HepG2 (cell line): ENCODE measurements around the gene CHRD. TPM values are rescaled to one million over a fixed set of nuclear protein-coding genes. Genes with fewer than 3 reads are reported as not detected.

Experiments
- ATAC-seq: fragments of 200-7000 bp; cut with Tn5 transposase; 3 replicates; pipeline ENCODE4 v1.9.1; 2020; ENCODE audit warnings: mild to moderate bottlenecking, moderate library complexity
- BruUV-seq: library from RNA; stranded (reverse); fragments of 400-500 nt; replicated peaks from 2 replicates; lab custom pipeline; 2021; lab: Mats Ljungman, UMichigan
- CTCF ChIA-PET: fragments of 300-600 bp; formaldehyde crosslinking; extraction: SDS; loops from one replicate; lab custom pipeline; 2021; ENCODE audit warnings: low total read pairs, inconsistent platforms, low intra/inter-chr PET ratio; lab: Yijun Ruan, JAX
- POLR2A ChIA-PET: fragments of 350-600 bp; sonication (Branson Sonifier 250); formaldehyde crosslinking; loops from one replicate; lab custom pipeline; 2020; ENCODE audit warnings: antibody characterized with exemption, inconsistent platforms; lab: Yijun Ruan, JAX
- DNase-seq: peaks from one replicate; pipeline ENCODE4 v3.0.0-alpha.2; 2015; ENCODE audit warnings: low spot score
- FAIRE-seq: peaks from 3 replicates; lab custom pipeline; 2011; peaks lifted over from hg19 to GRCh38; lab: Jason Lieb, UNC
- H2AFZ ChIP-seq: one replicate; pipeline ENCODE4 v1.6.1; 2011; ENCODE audit warnings: low read length, inconsistent platforms
- H3K27ac ChIP-seq: fragments of 300-600 bp; 3 replicates; pipeline ENCODE4 v1.8.0; 2011; ENCODE audit warnings: mixed run types, mild to moderate bottlenecking, mixed read lengths, low read length, inconsistent platforms; ENCODE audit not compliant: insufficient read depth; ENCODE audit errors: extremely low read length
- H3K27me3 ChIP-seq, 2 experiments: fragments of 200-600 bp in 1 of 2; 2 replicates in 1 of 2; 3 replicates in 1 of 2; pipeline versions ENCODE4 v1.6.0 to v1.8.0; 2011; ENCODE audit warnings: low read length in 2 of 2, mild to moderate bottlenecking in 2 of 2, moderate library complexity in 2 of 2, inconsistent platforms in 1 of 2; ENCODE audit not compliant: insufficient read depth in 2 of 2, control insufficient read depth in 1 of 2
- H3K36me3 ChIP-seq, 2 experiments: fragments of 200-600 bp in 1 of 2; replicated peaks in 1 of 2; 2 replicates in 1 of 2; 3 replicates in 1 of 2; pipeline versions ENCODE4 v1.5.1 to v1.8.0; 2011; ENCODE audit warnings: low read length in 2 of 2, inconsistent platforms in 1 of 2; ENCODE audit not compliant: insufficient read depth in 2 of 2, control insufficient read depth in 1 of 2
- H3K4me1 ChIP-seq: 2 replicates; pipeline ENCODE4 v1.5.1; 2012; ENCODE audit warnings: low read length, inconsistent platforms; ENCODE audit not compliant: insufficient read depth
- H3K4me2 ChIP-seq: 2 replicates; pipeline ENCODE4 v1.6.0; 2011; ENCODE audit warnings: low read depth, low read length, inconsistent platforms
- H3K4me3 ChIP-seq, 3 experiments: fragments of 200-600 bp in 1 of 3; sonication (generic), shearing (Covaris generic) in 1 of 3; replicated peaks in 1 of 3; 2 replicates each; pipeline ENCODE4 v1.5.1; 2011 to 2016; ENCODE audit warnings: low read length in 3 of 3, inconsistent platforms in 2 of 3, low read depth in 2 of 3, mild to moderate bottlenecking in 2 of 3, control low read depth in 1 of 3, mixed read lengths in 1 of 3; ENCODE audit not compliant: insufficient read depth in 1 of 3
- H3K79me2 ChIP-seq: one replicate; pipeline ENCODE4 v1.6.1; 2011; ENCODE audit warnings: low read length, inconsistent platforms; ENCODE audit not compliant: insufficient read depth
- H3K9ac ChIP-seq: 2 replicates; pipeline ENCODE4 v1.6.0; 2011; ENCODE audit warnings: mild to moderate bottlenecking, low read depth, low read length, inconsistent platforms; ENCODE audit not compliant: insufficient read depth
- H3K9me3 ChIP-seq: 2 replicates; pipeline ENCODE4 v1.5.1; 2012; ENCODE audit warnings: mild to moderate bottlenecking, low read length
- H4K20me1 ChIP-seq: 2 replicates; pipeline ENCODE4 v1.6.0; 2011; ENCODE audit warnings: inconsistent platforms, mild to moderate bottlenecking, low read length, moderate library complexity; ENCODE audit not compliant: insufficient read depth
- DPF2 ChIP-seq: sonication (generic); formaldehyde crosslinking; IDR thresholded peaks from 2 replicates; pipeline ENCODE4 v1.4.0; 2020; ENCODE audit warnings: mild to moderate bottlenecking, low read depth, missing genetic modification reagents, borderline replicate concordance
- ESRRA ChIP-seq: sonication (generic); formaldehyde crosslinking; IDR thresholded peaks from 2 replicates; pipeline ENCODE4 v1.5.1; 2020; ENCODE audit warnings: mild to moderate bottlenecking, low read depth, missing genetic modification reagents
- FOXA3 ChIP-seq: IDR thresholded peaks from 2 replicates; pipeline ENCODE4 v1.6.1; 2016; ENCODE audit warnings: missing genetic modification reagents, missing compliant biosample characterization
- HNF4A ChIP-seq: sonication (generic); formaldehyde crosslinking; IDR thresholded peaks from 2 replicates; pipeline ENCODE4 v1.4.0; 2020; ENCODE audit warnings: missing genetic modification reagents
- KDM1A ChIP-seq: IDR thresholded peaks from 2 replicates; pipeline ENCODE4 v1.6.1; 2016; ENCODE audit warnings: missing compliant biosample characterization
- MED13 ChIP-seq: sonication (generic); formaldehyde crosslinking; IDR thresholded peaks from 2 replicates; pipeline ENCODE4 v1.5.0; 2020; ENCODE audit warnings: missing genetic modification reagents
- MIXL1 ChIP-seq: IDR thresholded peaks from 2 replicates; pipeline ENCODE4 v1.6.1; 2016
- PHF21A ChIP-seq: sonication (generic); formaldehyde crosslinking; IDR thresholded peaks from 2 replicates; pipeline ENCODE4 v1.5.0; 2020; ENCODE audit warnings: mild to moderate bottlenecking, missing genetic modification reagents
- RBFOX2 ChIP-seq: fragments of 200-400 bp; formaldehyde crosslinking; IDR thresholded peaks from 2 replicates; pipeline ENCODE4 v1.6.1; 2017; ENCODE audit warnings: low read depth, mild to moderate bottlenecking, low read length
- SIX1 ChIP-seq: sonication (generic); formaldehyde crosslinking; IDR thresholded peaks from 2 replicates; pipeline ENCODE4 v1.4.0; 2020; ENCODE audit warnings: missing genetic modification reagents, borderline replicate concordance
- SMC3 ChIP-seq: IDR thresholded peaks from 2 replicates; pipeline ENCODE4 v1.6.1; 2011; ENCODE audit warnings: low read length, improper control_type of control experiment
- ZNF121 ChIP-seq: sonication (generic); formaldehyde crosslinking; IDR thresholded peaks from 2 replicates; pipeline ENCODE4 v1.5.0; 2020; ENCODE audit warnings: mild to moderate bottlenecking, missing genetic modification reagents
- ZNF441 ChIP-seq: sonication (generic); formaldehyde crosslinking; IDR thresholded peaks from 2 replicates; pipeline ENCODE4 v1.7.0; 2021; ENCODE audit warnings: missing genetic modification reagents, borderline replicate concordance
- ZNF619 ChIP-seq: sonication (generic); formaldehyde crosslinking; IDR thresholded peaks from 2 replicates; pipeline ENCODE4 v1.4.0; 2020; ENCODE audit warnings: mild to moderate bottlenecking, missing genetic modification reagents
- WGBS: methylation state at CpG from one replicate; pipeline ENCODE4 v1.1.6; 2017; ENCODE audit warnings: low lambda C conversion rate; 5-methylcytosine and 5-hydroxymethylcytosine counted together
- in situ Hi-C: cut with HindIII; loops from 2 replicates; pipeline ENCODE4 v1.10.0; 2017; ENCODE audit warnings: low pct_unique_long_range_greater_than_20kb; ENCODE audit not compliant: extremely low pct_ligation_motif_present
- intact Hi-C: fragments of 100-400 bp; cut with micrococcal nuclease; formaldehyde crosslinking; loops from one replicate; pipeline ENCODE4 v1.10.0; 2022; ENCODE audit not compliant: unreplicated experiment
- polyA plus RNA-seq, 8 experiments: library from polyadenylated mRNA; depleted of rRNA in 3 of 8; stranded (reverse) in 7 of 8; unstranded in 1 of 8; fragments of >200 nt; fragmentation: Illumina TruSeq in 4 of 8; extraction: Trizol in 4 of 8; gene quantifications; 2 replicates each; pipeline versions ENCODE4 v1.2.1 to v1.2.3, GENCODE V29; 2011 to 2016; ENCODE audit warnings: low read depth in 4 of 8, missing spikeins in 1 of 8, mixed read lengths in 1 of 8; ENCODE audit not compliant: insufficient read depth in 1 of 8
- total RNA-seq, 5 experiments: library from RNA; depleted of rRNA; stranded (reverse); fragments of >200 nt; fragmentation: Illumina TruSeq; extraction: Trizol; gene quantifications; 2 replicates each; pipeline ENCODE4 v1.2.3, GENCODE V29; 2016; ENCODE audit warnings: low read depth in 1 of 5
- TF ChIP-seq, protein P1 (sequence below): sonication (generic); formaldehyde crosslinking; IDR thresholded peaks from 2 replicates; pipeline ENCODE4 v1.5.0; 2020; ENCODE audit warnings: missing genetic modification reagents
- TF ChIP-seq, protein P2 (sequence below): sonication (generic); formaldehyde crosslinking; IDR thresholded peaks from 2 replicates; pipeline ENCODE4 v1.5.0; 2020; ENCODE audit warnings: mild to moderate bottlenecking, missing genetic modification reagents, borderline replicate concordance
- TF ChIP-seq, protein P3 (sequence below): sonication (generic); formaldehyde crosslinking; IDR thresholded peaks from 2 replicates; pipeline ENCODE4 v1.4.0; 2020; ENCODE audit warnings: missing genetic modification reagents
- TF ChIP-seq, protein P4 (sequence below): sonication (generic); formaldehyde crosslinking; IDR thresholded peaks from 2 replicates; pipeline ENCODE4 v1.5.0; 2020; ENCODE audit warnings: mild to moderate bottlenecking, low read depth, missing genetic modification reagents, borderline replicate concordance

Gene CHRD
- total and polyA plus RNA-seq, 2 of the 13 experiments (the other 11 are each of a cell fraction or from before 2014, with no cell fraction given), result 22.2 to 35.2 TPM

DNA sequence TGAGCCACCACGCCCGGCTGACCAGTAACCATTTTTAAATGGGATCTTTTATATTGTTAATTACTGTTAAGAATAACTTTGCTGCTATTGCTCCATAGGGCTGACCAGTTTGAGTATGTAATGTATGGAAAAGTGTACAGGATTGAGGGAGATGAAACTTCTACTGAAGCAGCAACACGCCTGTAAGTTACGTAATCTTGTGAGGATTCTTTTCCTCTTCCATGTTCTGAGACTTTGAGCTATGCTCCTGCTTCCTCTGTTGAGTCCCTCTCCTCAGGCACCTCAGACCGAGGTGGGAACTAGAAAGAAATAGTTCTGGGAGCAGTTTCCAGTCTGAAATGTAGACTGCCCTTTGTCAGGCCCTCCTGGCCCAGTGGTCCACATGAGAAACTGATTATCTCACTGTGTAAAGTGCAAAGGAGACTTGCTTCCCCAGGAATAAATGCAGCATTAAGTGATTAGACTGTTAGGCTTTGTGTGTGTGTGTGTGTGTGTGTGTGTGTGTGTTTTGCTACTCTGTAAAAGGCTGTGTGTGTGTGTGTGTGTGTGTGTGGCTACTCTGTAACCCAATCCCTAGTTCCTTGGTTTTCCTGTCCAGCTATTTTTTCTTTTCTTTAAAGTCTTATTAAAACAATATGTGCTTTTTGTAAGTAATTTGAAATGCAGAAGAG is 13.1 kb upstream of the CHRD start:
- Histone ChIP-seq H3K4me2 (peak overlapping the region; percentile 44), H3K9me3 (no peaks in the 10 kb centered on the region), H2AFZ (no peak overlapping the region), H4K20me1 (peaks cover 17% of the 10 kb centered on the region), H3K27me3 (no peaks in the 10 kb centered on the region; a peak in 1 of 5 replicates), H3K79me2 (peaks cover 17% of the 10 kb centered on the region), H3K9ac (no peak overlapping the region; the same call in 1 of the 2 replicates), H3K36me3 (peaks cover 16 to 30% of the 10 kb centered on the region in 2 experiments), H3K4me1 (peaks cover 51% of the 10 kb centered on the region), H3K27ac (peak overlapping the region; percentile 61), H3K4me3 (no peak overlapping the region)
- WGBS, result 80% methylated on average over 5 of the region's 5 CpGs
- ATAC-seq, result no peak
- peak; percentile 69 for DNase-seq
- in situ Hi-C loops, result no loop called here
- BruUV-seq, result no TSS peak
- intact Hi-C loops, result no loop called here
- peak; percentile 59 for FAIRE-seq
- ChIA-PET CTCF (no interaction called here), POLR2A (interaction anchor here (0.9 to 3.0 kb wide), 3 partner anchors 11 to 12 kb away, joined by 3 to 13 read pairs (median 7); no protein-coding TSS in a partner anchor)
- TF ChIP-seq HNF4A (CRISPR knock-in tag) (peak; percentile 37; the same call in 1 of the 2 replicates), MED13 (no peak), PHF21A (peak; percentile 67), SIX1 (CRISPR knock-in tag) (0 out of 2 replicates have a peak, but pooled peaks have one; percentile 61), SMC3 (no peak), KDM1A (CRISPR knock-in tag) (no peak), ZNF619 (CRISPR knock-in tag) (no peak), MIXL1 (0 out of 2 replicates have a peak, but pooled peaks have one; percentile 28), RBFOX2 (peak; percentile 43; the same call in 1 of the 2 replicates), ZNF441 (CRISPR knock-in tag) (0 out of 2 replicates have a peak, but pooled peaks have one; percentile 25), DPF2 (CRISPR knock-in tag) (0 out of 2 replicates have a peak, but pooled peaks have one; percentile 22), FOXA3 (no peak), ESRRA (CRISPR knock-in tag) (no peak), ZNF121 (no peak)
- TF ChIP-seq, protein P1, sequence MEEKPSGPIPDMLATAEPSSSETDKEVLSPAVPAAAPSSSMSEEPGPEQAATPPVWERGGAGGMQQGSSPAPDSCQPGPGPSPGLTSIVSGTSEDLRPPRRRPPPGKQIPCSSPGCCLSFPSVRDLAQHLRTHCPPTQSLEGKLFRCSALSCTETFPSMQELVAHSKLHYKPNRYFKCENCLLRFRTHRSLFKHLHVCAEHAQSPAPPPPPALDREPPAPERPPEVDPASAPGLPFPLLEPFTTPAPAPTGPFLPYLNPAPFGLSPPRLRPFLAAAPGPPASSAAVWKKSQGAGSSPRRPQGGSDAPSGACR (CRISPR knock-in tag), result no peak
- TF ChIP-seq, protein P2, sequence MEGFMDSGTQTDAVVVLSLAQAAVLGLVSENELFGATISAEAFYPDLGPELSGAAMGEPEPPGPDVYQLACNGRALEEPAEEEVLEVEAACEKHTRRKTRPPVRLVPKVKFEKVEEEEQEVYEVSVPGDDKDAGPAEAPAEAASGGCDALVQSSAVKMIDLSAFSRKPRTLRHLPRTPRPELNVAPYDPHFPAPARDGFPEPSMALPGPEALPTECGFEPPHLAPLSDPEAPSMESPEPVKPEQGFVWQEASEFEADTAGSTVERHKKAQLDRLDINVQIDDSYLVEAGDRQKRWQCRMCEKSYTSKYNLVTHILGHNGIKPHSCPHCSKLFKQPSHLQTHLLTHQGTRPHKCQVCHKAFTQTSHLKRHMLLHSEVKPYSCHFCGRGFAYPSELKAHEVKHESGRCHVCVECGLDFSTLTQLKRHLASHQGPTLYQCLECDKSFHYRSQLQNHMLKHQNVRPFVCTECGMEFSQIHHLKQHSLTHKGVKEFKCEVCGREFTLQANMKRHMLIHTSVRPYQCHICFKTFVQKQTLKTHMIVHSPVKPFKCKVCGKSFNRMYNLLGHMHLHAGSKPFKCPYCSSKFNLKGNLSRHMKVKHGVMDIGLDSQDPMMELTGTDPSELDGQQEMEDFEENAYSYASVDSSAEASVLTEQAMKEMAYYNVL, result no peak
- TF ChIP-seq, protein P3, sequence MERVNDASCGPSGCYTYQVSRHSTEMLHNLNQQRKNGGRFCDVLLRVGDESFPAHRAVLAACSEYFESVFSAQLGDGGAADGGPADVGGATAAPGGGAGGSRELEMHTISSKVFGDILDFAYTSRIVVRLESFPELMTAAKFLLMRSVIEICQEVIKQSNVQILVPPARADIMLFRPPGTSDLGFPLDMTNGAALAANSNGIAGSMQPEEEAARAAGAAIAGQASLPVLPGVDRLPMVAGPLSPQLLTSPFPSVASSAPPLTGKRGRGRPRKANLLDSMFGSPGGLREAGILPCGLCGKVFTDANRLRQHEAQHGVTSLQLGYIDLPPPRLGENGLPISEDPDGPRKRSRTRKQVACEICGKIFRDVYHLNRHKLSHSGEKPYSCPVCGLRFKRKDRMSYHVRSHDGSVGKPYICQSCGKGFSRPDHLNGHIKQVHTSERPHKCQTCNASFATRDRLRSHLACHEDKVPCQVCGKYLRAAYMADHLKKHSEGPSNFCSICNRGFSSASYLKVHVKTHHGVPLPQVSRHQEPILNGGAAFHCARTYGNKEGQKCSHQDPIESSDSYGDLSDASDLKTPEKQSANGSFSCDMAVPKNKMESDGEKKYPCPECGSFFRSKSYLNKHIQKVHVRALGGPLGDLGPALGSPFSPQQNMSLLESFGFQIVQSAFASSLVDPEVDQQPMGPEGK, result 0 out of 2 replicates have a peak, but pooled peaks have one; percentile 35
- TF ChIP-seq, protein P4, sequence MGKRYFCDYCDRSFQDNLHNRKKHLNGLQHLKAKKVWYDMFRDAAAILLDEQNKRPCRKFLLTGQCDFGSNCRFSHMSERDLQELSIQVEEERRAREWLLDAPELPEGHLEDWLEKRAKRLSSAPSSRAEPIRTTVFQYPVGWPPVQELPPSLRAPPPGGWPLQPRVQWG (CRISPR knock-in tag), result no peak
